GM18909 (cell line): ENCODE measurements around the gene PTPRA.
"Not testable (repeated sequence)": the region's sequence is repeated elsewhere in the genome, so short reads cannot be mapped to it uniquely, and the experiment has no call there.

Experiments
- ATAC-seq: cut with Tn5 transposase; IDR thresholded peaks from one replicate; pipeline ENCODE4 v1.9.1; 2021; ENCODE audit warnings: mild to moderate bottlenecking; ENCODE audit not compliant: unreplicated experiment, poor library complexity

Gene PTPRA

GRCh38 chr20:3067139-3068014 lies 194.1 kb downstream of the PTPRA start:
- ATAC-seq, result no peak

- no peak for ATAC-seq
Measured at GRCh38 chr20:3068075-3068474, 194.8 kb downstream of the PTPRA start.

GRCh38 chr20:3068986-3069900 lies 196.0 kb downstream of the PTPRA start:
- no peak for ATAC-seq

- ATAC-seq, result no peak
Measured at GRCh38 chr20:3070725-3071124, 197.4 kb downstream of the PTPRA start.

GRCh38 chr20:3071266-3071609 lies 198.0 kb downstream of the PTPRA start:
- ATAC-seq, result no peak

GRCh38 chr20:3071610-3072529 lies 198.6 kb downstream of the PTPRA start, which contains the start of gene OXT:
OXT (plus strand) TSS chr20:3071620; CDS start chr20:3071656, 36 bp downstream.
- ATAC-seq, result no peak

- ATAC-seq, result no peak
Measured at GRCh38 chr20:3072530-3073250, 199.4 kb downstream of the PTPRA start.

GRCh38 chr20:3073251-3073643 lies 200.0 kb downstream of the PTPRA start:
- ATAC-seq, result not testable (repeated sequence)

- ATAC-seq, result no peak
Measured at GRCh38 chr20:3074812-3075211, 201.5 kb downstream of the PTPRA start.

- ATAC-seq, result not testable (repeated sequence)
Measured at GRCh38 chr20:3075315-3075714, 202.0 kb downstream of the PTPRA start.

- no peak for ATAC-seq
Measured at GRCh38 chr20:3077618-3078134, 204.4 kb downstream of the PTPRA start.

GRCh38 chr20:3080939-3081388 lies 207.7 kb downstream of the PTPRA start:
- no peak for ATAC-seq

- no peak for ATAC-seq
Measured at GRCh38 chr20:3081641-3082040, 208.4 kb downstream of the PTPRA start.

- ATAC-seq, result no peak
Measured at GRCh38 chr20:3082306-3082951, 209.1 kb downstream of the PTPRA start.

GRCh38 chr20:3082955-3083952 lies 210.0 kb downstream of the PTPRA start:
- no peak for ATAC-seq

- no peak for ATAC-seq
Measured at GRCh38 chr20:3084283-3084985, 211.2 kb downstream of the PTPRA start, which contains the start of gene AVP. AVP (minus strand) TSS chr20:3084724; CDS start chr20:3084674, 50 bp downstream.

GRCh38 chr20:3084986-3085360 lies 211.7 kb downstream of the PTPRA start:
- no peak for ATAC-seq
